Measurements from ENCODE around the gene SLC17A6. TPM values are rescaled to one million over a fixed set of nuclear protein-coding genes. Genes with fewer than 3 reads are reported as not detected.

Gene SLC17A6
- not detected in 5 replicates for total RNA-seq (2022; extraction: Qiagen RNA extraction)

GRCh38 chr11:22337596-22338485 lies at the start of gene SLC17A6:
TSS of gene SLC17A6 (plus strand) at chr11:22338381. CDS start at chr11:22338534, 153 bp downstream.

Other genes starting within 250 kb of the SLC17A6 start
- 1.4 to 2.0 TPM (median 1.9 TPM) in 5 replicates for gene ANO5, start 145.3 kb upstream of the SLC17A6 start, total RNA-seq (2022; extraction: Qiagen RNA extraction)